ENCODE data around the gene DNAJB4.

DNA sequence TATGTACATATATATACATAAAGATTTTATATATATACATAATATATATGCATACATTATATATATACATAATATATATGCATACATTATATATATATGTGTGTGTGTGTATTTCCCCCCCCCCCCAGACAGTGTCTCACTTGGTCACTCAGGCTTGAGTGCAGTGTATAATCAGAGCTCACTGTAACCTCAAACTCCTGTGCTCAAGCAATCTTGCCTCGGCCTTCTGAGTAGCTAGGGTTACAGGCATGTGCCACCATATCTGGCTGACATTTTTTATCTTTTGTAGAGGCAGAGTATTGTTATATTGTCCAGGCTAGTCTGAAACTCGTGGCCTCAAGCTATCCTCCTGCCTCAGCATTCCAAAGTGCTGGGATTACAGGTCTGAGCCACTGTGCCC lies 16.8 kb upstream of the DNAJB4 start:
- TF ChIP-seq, protein P1, sequence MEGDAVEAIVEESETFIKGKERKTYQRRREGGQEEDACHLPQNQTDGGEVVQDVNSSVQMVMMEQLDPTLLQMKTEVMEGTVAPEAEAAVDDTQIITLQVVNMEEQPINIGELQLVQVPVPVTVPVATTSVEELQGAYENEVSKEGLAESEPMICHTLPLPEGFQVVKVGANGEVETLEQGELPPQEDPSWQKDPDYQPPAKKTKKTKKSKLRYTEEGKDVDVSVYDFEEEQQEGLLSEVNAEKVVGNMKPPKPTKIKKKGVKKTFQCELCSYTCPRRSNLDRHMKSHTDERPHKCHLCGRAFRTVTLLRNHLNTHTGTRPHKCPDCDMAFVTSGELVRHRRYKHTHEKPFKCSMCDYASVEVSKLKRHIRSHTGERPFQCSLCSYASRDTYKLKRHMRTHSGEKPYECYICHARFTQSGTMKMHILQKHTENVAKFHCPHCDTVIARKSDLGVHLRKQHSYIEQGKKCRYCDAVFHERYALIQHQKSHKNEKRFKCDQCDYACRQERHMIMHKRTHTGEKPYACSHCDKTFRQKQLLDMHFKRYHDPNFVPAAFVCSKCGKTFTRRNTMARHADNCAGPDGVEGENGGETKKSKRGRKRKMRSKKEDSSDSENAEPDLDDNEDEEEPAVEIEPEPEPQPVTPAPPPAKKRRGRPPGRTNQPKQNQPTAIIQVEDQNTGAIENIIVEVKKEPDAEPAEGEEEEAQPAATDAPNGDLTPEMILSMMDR (conservative IDR thresholded peaks at IDR 0.05): no peak
- TF ChIP-seq EZH2 (IDR thresholded peaks at IDR 0.05; ENCODE audit: low read depth): no peak
